H1 (cell line): Measurements from ENCODE around the gene BTBD1. TPM values are rescaled to one million over a fixed set of nuclear protein-coding genes. Genes with fewer than 3 reads are reported as not detected.

Experiments
- CTCF ChIA-PET: fragments of 300-600 bp; sonication (Branson Sonifier 250); formaldehyde crosslinking; loops from one replicate; lab custom pipeline; 2021; ENCODE audit not compliant: partially characterized antibody; lab: Charles Lee
- POLR2A ChIA-PET: fragments of 300-600 bp; sonication (Branson Sonifier 250); formaldehyde crosslinking; loops from one replicate; lab custom pipeline; 2021; ENCODE audit warnings: inconsistent platforms; ENCODE audit not compliant: partially characterized antibody; lab: Charles Lee
- DNase-seq, 2 experiments: peaks; one replicate each; pipeline versions ENCODE4 v3.0.0 to v3.0.0-alpha.2; 2010 to 2022; ENCODE audit warnings: low spot score in 2 of 2, low read depth in 1 of 2, mixed read lengths in 1 of 2
- FAIRE-seq: peaks from 2 replicates; lab custom pipeline; 2011; peaks lifted over from hg19 to GRCh38; lab: Jason Lieb, UNC
- H2AFZ ChIP-seq: 2 replicates; pipeline ENCODE4 v1.8.1; 2012; ENCODE audit warnings: low read length, inconsistent platforms
- H2AK5ac ChIP-seq: 2 replicates; pipeline ENCODE4 v1.6.1; 2013; ENCODE audit warnings: low read depth, low read length
- H2BK120ac ChIP-seq: replicated peaks from 2 replicates; pipeline ENCODE3; 2013; ENCODE audit warnings: low read depth, low read length, inconsistent platforms
- H2BK12ac ChIP-seq: 2 replicates; pipeline ENCODE4 v1.6.1; 2013; ENCODE audit warnings: low read depth, low read length
- H2BK15ac ChIP-seq: 2 replicates; pipeline ENCODE4 v1.6.1; 2013; ENCODE audit warnings: low read length
- H2BK20ac ChIP-seq: 2 replicates; pipeline ENCODE4 v1.6.1; 2013; ENCODE audit warnings: low read length
- H2BK5ac ChIP-seq: 2 replicates; pipeline ENCODE4 v1.6.1; 2013; ENCODE audit warnings: low read depth, low read length
- H3K14ac ChIP-seq: 2 replicates; pipeline ENCODE4 v1.6.1; 2013; ENCODE audit warnings: inconsistent platforms; ENCODE audit not compliant: insufficient read length
- H3K18ac ChIP-seq: 2 replicates; pipeline ENCODE4 v1.6.1; 2013; ENCODE audit warnings: low read length; ENCODE audit errors: extremely low read depth
- H3K23ac ChIP-seq: 2 replicates; pipeline ENCODE4 v1.6.1; 2013; ENCODE audit warnings: inconsistent platforms; ENCODE audit not compliant: insufficient read length
- H3K23me2 ChIP-seq: 2 replicates; pipeline ENCODE4 v1.6.1; 2013; ENCODE audit warnings: low read depth, low read length
- H3K27ac ChIP-seq: 2 replicates; pipeline ENCODE4 v1.6.1; 2011; ENCODE audit warnings: low read depth, low read length, inconsistent platforms
- H3K27me3 ChIP-seq, 4 experiments: replicated peaks in 1 of 4; 1 replicate in 1 of 4; 2 replicates in 3 of 4; pipeline versions ENCODE4 v1.6.1 to v1.8.1; 2011 to 2013; ENCODE audit warnings: low read length in 3 of 4, mild to moderate bottlenecking in 3 of 4, inconsistent platforms in 2 of 4, mixed read lengths in 2 of 4, moderate library complexity in 1 of 4; ENCODE audit not compliant: control insufficient read depth in 3 of 4, insufficient read depth in 3 of 4; ENCODE audit errors: extremely low read depth in 1 of 4
- H3K36me3 ChIP-seq, 4 experiments: 2 replicates each; pipeline versions ENCODE4 v1.6.1 to v1.8.1; 2011 to 2013; ENCODE audit warnings: mild to moderate bottlenecking in 4 of 4, low read length in 3 of 4, moderate library complexity in 2 of 4, control low read depth in 1 of 4, inconsistent platforms in 1 of 4; ENCODE audit not compliant: insufficient read depth in 4 of 4, control insufficient read depth in 2 of 4
- H3K4ac ChIP-seq: replicated peaks from 2 replicates; pipeline ENCODE3; 2013; ENCODE audit warnings: low read length, low read depth, mixed read lengths, inconsistent platforms; ENCODE audit not compliant: insufficient read length
- H3K4me1 ChIP-seq, 4 experiments: replicated peaks in 1 of 4; 1 replicate in 1 of 4; 2 replicates in 3 of 4; pipeline versions ENCODE4 v1.6.1 to v1.8.1; 2011 to 2013; ENCODE audit warnings: low read length in 3 of 4, inconsistent platforms in 2 of 4, mixed read lengths in 1 of 4; ENCODE audit not compliant: insufficient read depth in 4 of 4, control insufficient read depth in 3 of 4
- H3K4me2 ChIP-seq, 2 experiments: 2 replicates each; pipeline versions ENCODE4 v1.6.1 to v1.8.1; 2011 to 2013; ENCODE audit warnings: low read depth in 2 of 2, low read length in 2 of 2, control low read depth in 1 of 2, inconsistent platforms in 1 of 2, mild to moderate bottlenecking in 1 of 2; ENCODE audit not compliant: insufficient read depth in 1 of 2
- H3K4me3 ChIP-seq, 4 experiments: fragments of 200-600, 300-600 bp in 1 of 4; sonication (generic), shearing (Covaris generic), sonication (Bioruptor Twin) in 1 of 4; 2 replicates each; pipeline versions ENCODE4 v1.5.1 to v1.8.1; 2011 to 2016; ENCODE audit warnings: low read length in 4 of 4, low read depth in 3 of 4, control low read depth in 2 of 4, inconsistent platforms in 2 of 4, mild to moderate bottlenecking in 2 of 4, mixed read lengths in 1 of 4, moderate library complexity in 1 of 4; ENCODE audit not compliant: insufficient read depth in 2 of 4; ENCODE audit errors: extremely low read depth in 1 of 4
- H3K56ac ChIP-seq: replicated peaks from 2 replicates; pipeline ENCODE3; 2013; ENCODE audit warnings: low read depth, mild to moderate bottlenecking, mixed read lengths, low read length, inconsistent platforms; ENCODE audit not compliant: insufficient read length
- H3K79me1 ChIP-seq: 2 replicates; pipeline ENCODE4 v1.6.1; 2013; ENCODE audit warnings: low read depth, low read length, control low read depth
- H3K79me2 ChIP-seq, 2 experiments: 2 replicates each; pipeline versions ENCODE4 v1.6.1 to v1.8.1; 2012 to 2013; ENCODE audit warnings: low read length in 2 of 2, mild to moderate bottlenecking in 2 of 2, inconsistent platforms in 1 of 2; ENCODE audit not compliant: insufficient read depth in 2 of 2, control insufficient read depth in 1 of 2
- H3K9ac ChIP-seq, 4 experiments: replicated peaks in 1 of 4; 1 replicate in 1 of 4; 2 replicates in 3 of 4; pipeline versions ENCODE4 v1.6.1 to v1.8.1; 2011 to 2013; ENCODE audit warnings: low read depth in 3 of 4, low read length in 3 of 4, control low read depth in 2 of 4, mild to moderate bottlenecking in 2 of 4, moderate library complexity in 2 of 4, inconsistent platforms in 1 of 4; ENCODE audit errors: extremely low read depth in 1 of 4
- H3K9me3 ChIP-seq, 2 experiments: 2 replicates each; pipeline versions ENCODE4 v1.6.1 to v1.8.1; 2012 to 2013; ENCODE audit warnings: mild to moderate bottlenecking in 2 of 2, moderate library complexity in 2 of 2, control low read depth in 1 of 2, inconsistent platforms in 1 of 2, low read depth in 1 of 2, low read length in 1 of 2, mixed read lengths in 1 of 2; ENCODE audit not compliant: insufficient read depth in 2 of 2
- H4K20me1 ChIP-seq, 2 experiments: replicated peaks in 1 of 2; 2 replicates each; pipeline versions ENCODE3 to v1.8.1; 2011 to 2013; ENCODE audit warnings: inconsistent platforms in 2 of 2, low read length in 2 of 2, mild to moderate bottlenecking in 1 of 2; ENCODE audit not compliant: insufficient read depth in 2 of 2, control insufficient read depth in 1 of 2
- H4K5ac ChIP-seq: 2 replicates; pipeline ENCODE4 v1.6.1; 2013; ENCODE audit warnings: low read length, low read depth, mixed read lengths, inconsistent platforms; ENCODE audit not compliant: insufficient read length
- H4K8ac ChIP-seq: 2 replicates; pipeline ENCODE4 v1.8.0; 2013; ENCODE audit warnings: mild to moderate bottlenecking, moderate library complexity, low read length, inconsistent platforms; ENCODE audit not compliant: insufficient read depth; ENCODE audit errors: extremely low read depth
- H4K91ac ChIP-seq: replicated peaks from 2 replicates; pipeline ENCODE3; 2013; ENCODE audit warnings: low read length, mixed read lengths, inconsistent platforms; ENCODE audit not compliant: insufficient read length
- ATF3 ChIP-seq: IDR thresholded peaks from 2 replicates; pipeline ENCODE4 v1.6.1; 2011; ENCODE audit warnings: low read depth, mild to moderate bottlenecking, low read length; ENCODE audit not compliant: insufficient read depth
- EZH2 ChIP-seq: fragments of 200-600 bp; sonication (generic); IDR thresholded peaks from 2 replicates; pipeline ENCODE4 v1.7.1; 2012; ENCODE audit warnings: low read depth, mild to moderate bottlenecking, moderate library complexity, low read length, inconsistent platforms; ENCODE audit not compliant: severe bottlenecking
- HDAC2 ChIP-seq, 2 experiments: fragments of 300-600 bp in 1 of 2; sonication (generic) in 1 of 2; IDR thresholded peaks; 2 replicates each; pipeline ENCODE4 v1.6.1; 2011 to 2012; ENCODE audit warnings: low read depth in 2 of 2, low read length in 2 of 2, mild to moderate bottlenecking in 2 of 2, moderate library complexity in 2 of 2, borderline replicate concordance in 1 of 2, inconsistent platforms in 1 of 2
- POLR2AphosphoS5 ChIP-seq: IDR thresholded peaks from 2 replicates; pipeline ENCODE4 v1.6.1; 2011; ENCODE audit warnings: low read depth, low read length
- RBBP5 ChIP-seq: IDR thresholded peaks from 2 replicates; pipeline ENCODE4 v1.7.1; 2012; ENCODE audit warnings: low read depth, mild to moderate bottlenecking, inconsistent platforms, low read length, moderate library complexity, borderline replicate concordance
- WGBS, 2 experiments: shearing (Covaris generic) in 1 of 2; methylation state at CpG; one replicate each; pipeline versions ENCODE4 v1.1.6 to v1.1.7; 2013 to 2015; ENCODE audit warnings: low lambda C conversion rate in 2 of 2, mixed read lengths in 2 of 2, inconsistent platforms in 1 of 2, low coverage in 1 of 2, missing lambda C conversion rate in 1 of 2; ENCODE audit not compliant: insufficient replicate concordance in 2 of 2, insufficient coverage in 1 of 2, insufficient read length in 1 of 2; ENCODE audit errors: extremely low coverage in 1 of 2, missing lambda C conversion rate in 1 of 2; 5-methylcytosine and 5-hydroxymethylcytosine counted together
- polyA plus RNA-seq, 7 experiments: library from polyadenylated mRNA; depleted of rRNA in 3 of 7; stranded (reverse) in 5 of 7; unstranded in 2 of 7; fragments of >200 nt in 5 of 7; fragments of 200-250 nt in 2 of 7; gene quantifications; 1 replicate in 5 of 7; 2 replicates in 1 of 7; 4 replicates in 1 of 7; pipeline versions ENCODE4 v1.2.1 to v1.2.3, GENCODE V29; 2011 to 2013; ENCODE audit warnings: missing spikeins in 2 of 7, mixed read lengths in 2 of 7
- total RNA-seq: library from RNA; stranded (reverse); fragmentation: NEBNext Ultra II Directional; extraction: Animal tissue kit (Norgen Biotek cat#: 25700); gene quantifications from 2 replicates; pipeline ENCODE4 v1.2.1, GENCODE V29; 2021

BTBD1 gene
- total and polyA plus RNA-seq, 2 of the 8 experiments (the other 6 are each of a cell fraction or from before 2014, with no cell fraction given) = 18.6 to 39.5 TPM

- Histone ChIP-seq H3K79me2 (peaks cover 0 to 72% of the 10 kb centered on the region in 2 experiments; a peak in 2 of 4 replicates), H2BK120ac (no peak overlapping the region)
- WGBS, 2 experiments = 88% methylated on average over 6 of the region's 6 CpGs; no CpG with 5 or more reads in 1 of the 2 experiments
- TF ChIP-seq HDAC2 (IDR thresholded peaks at IDR 0.05; ENCODE audit: borderline replicate concordance in 1 of 2, low read depth in 2 of 2, low read length in 2 of 2) (no peak), POLR2AphosphoS5 (no peak), EZH2 (no peak), ATF3 (no peak), RBBP5 (no peak)
Measured at GRCh38 chr15:83036253-83036652, 30.8 kb downstream of the BTBD1 start.

More at GRCh38 chr15:83036253-83036652, 30.8 kb downstream of the BTBD1 start:
- H4K91ac ChIP-seq = no peak overlapping the region
- FAIRE-seq (no peak), DNase-seq (no peak)
- no peak overlapping the region for H3K4me3 ChIP-seq
- no peak overlapping the region for H3K18ac ChIP-seq
- H3K9me3 ChIP-seq = no peaks in the 10 kb centered on the region
- no peak overlapping the region for H2BK5ac ChIP-seq
- no peak overlapping the region for H3K27ac ChIP-seq
- no peak overlapping the region for H3K9ac ChIP-seq
- no peak overlapping the region for H3K4ac ChIP-seq
- H2BK12ac ChIP-seq = no peak overlapping the region
- H3K23ac ChIP-seq = no peak overlapping the region
- ChIA-PET POLR2A (no interaction called here), CTCF (no interaction called here)
- no peak overlapping the region for H2BK20ac ChIP-seq
- H4K20me1 ChIP-seq = no peaks in the 10 kb centered on the region
- H2BK15ac ChIP-seq = no peak overlapping the region
- H3K27me3 ChIP-seq = no peaks in the 10 kb centered on the region
- no peak overlapping the region for H4K5ac ChIP-seq
- H3K56ac ChIP-seq = no peak overlapping the region
- no peak overlapping the region for H2AFZ ChIP-seq
- H3K23me2 ChIP-seq = no peaks in the 10 kb centered on the region; the same call in 1 of the 2 replicates
- H4K8ac ChIP-seq = no peak overlapping the region
- H3K4me1 ChIP-seq = no peaks in the 10 kb centered on the region
- no peak overlapping the region for H2AK5ac ChIP-seq
- peaks cover 0 to 29% (median 13%) of the 10 kb centered on the region in 4 experiments; a peak in 5 of 8 replicates for H3K36me3 ChIP-seq
- H3K14ac ChIP-seq = no peak overlapping the region
- no peaks in the 10 kb centered on the region for H3K79me1 ChIP-seq
- no peak overlapping the region for H3K4me2 ChIP-seq
